Measurements from ENCODE around the gene COMMD9.

Gene COMMD9

GRCh38 chr11:36295926-36296325 is 6.7 kb upstream of the COMMD9 start, which contains the start of gene PRR5L:
Gene PRR5L, plus strand, starts transcription at chr11:36296288. Its CDS starts 104,834 bp downstream, at chr11:36401122.
- DNase-seq, result no peak

GRCh38 chr11:36292311-36292722 is 3.1 kb upstream of the COMMD9 start:
- peak; percentile 35 for DNase-seq

DNA sequence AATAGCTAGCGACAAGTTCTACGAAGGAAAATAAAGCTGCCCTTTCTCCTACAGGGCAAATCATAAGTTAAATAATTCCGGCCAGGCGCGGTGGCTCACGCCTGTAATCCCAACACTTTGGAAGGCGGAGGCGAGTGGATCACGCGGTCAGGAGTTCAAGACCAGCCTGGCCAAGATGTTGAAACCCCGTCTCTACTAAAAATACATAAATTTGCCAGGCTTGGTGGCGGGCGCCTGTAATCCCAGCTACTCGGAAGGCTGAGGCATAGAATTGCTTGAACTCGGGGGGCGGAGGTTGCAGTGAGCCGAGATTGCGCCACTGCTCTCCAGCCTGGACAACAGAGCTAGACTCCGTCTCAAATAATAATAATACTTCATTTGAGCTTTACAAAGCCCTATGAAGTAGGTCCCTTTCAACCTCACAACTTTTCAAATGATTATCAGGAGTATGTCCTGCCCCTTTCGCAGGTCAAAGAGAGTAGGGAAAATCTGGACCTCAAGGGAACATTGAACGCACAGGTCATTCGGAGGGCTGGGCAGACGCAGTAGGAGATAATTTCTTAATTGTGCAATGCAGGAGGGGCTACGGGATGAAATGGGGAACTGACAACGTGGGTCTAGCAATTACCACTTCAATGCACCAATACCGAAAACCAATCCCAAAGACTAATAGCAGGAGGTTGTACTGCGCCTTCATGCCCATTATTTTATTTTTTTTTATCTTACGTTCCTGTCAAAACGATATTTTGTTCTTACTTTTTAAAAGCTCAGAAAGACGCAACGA is 590 bp downstream of the COMMD9 start:
- no peak for DNase-seq

GRCh38 chr11:36282926-36283325 is 6.3 kb downstream of the COMMD9 start:
- no peak for DNase-seq

DNA sequence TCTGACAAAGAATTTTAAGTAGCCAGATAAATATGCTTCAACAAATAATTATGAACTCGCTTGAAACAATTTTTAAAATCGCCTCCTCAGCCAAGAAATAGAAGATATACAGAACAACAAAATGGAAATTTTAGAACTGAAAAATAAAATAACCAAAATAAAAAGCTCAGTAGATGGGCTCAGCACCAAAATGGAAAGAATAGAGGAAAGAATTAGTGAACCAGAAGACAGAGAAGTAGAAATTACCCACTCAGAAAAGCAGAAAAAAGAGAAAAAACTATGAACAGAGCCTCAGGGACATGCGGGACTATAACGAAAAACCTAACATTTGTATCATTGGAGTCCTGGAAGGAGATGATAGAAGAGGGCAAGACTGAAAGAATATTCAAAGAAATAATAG is 7.4 kb downstream of the COMMD9 start:
- DNase-seq, result no peak

- no peak for DNase-seq
Observed at GRCh38 chr11:36280531-36280930, 8.7 kb downstream of the COMMD9 start.

DNA sequence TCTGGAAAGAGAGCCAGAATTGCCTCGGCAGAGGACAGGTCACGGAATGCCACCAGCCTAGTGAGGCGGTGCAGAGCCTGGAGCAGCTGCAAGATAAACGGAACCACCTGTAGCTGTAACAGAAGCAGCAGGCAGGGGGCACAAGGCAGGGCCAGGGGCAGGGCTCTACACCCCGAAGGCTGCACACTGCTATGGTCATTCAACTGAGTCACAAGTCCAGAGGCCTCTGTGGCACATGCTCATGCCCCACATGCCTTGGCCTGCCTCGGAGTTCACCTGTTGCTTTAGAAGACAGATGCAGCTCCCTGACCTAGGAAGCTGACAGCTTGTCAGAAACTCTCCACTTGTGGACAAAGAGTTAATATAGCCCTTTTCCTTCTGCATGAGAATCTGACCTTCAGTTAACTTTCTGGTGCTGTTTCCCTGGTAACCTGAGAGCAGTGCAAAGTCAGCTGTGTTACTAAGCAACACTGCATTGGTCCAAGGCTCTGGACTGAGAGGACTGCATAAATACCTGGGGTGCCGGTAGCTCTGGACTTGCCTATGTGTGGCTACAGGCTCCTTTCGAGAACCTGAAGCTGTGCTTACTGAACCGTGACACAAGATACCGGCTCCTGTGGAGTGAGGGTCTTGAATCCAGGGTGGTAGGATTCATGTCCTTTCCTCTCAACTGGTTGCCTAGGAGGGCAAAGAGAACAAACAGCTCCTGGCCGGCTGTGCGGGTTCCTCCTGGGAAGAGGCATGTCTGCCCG is 10.5 kb downstream of the COMMD9 start:
- no peak for DNase-seq

- no peak for DNase-seq
Observed at GRCh38 chr11:36274414-36274813, 14.8 kb downstream of the COMMD9 start.

DNA sequence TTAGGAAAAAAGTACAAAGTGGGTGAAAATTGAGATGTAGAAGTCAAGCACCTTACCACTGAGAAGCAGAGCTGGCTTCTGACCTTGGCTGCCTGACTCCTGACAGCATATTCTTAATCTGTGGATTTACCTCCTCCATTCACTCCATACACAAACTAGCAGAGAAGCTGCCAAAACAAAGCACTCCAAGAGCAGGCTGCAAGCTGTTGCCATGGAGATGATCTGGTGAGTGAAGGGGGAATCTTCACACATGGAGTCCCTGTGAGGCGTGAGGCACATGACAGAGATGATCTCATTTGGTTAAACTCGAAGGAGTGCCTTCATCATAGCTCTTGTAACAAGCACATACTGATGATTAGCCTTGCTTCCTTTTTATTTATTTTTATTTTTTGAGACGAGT is 16.1 kb downstream of the COMMD9 start:
- DNase-seq, result peak; percentile 91

GRCh38 chr11:36271794-36272407 is 17.3 kb downstream of the COMMD9 start:
- DNase-seq, result no peak

DNA sequence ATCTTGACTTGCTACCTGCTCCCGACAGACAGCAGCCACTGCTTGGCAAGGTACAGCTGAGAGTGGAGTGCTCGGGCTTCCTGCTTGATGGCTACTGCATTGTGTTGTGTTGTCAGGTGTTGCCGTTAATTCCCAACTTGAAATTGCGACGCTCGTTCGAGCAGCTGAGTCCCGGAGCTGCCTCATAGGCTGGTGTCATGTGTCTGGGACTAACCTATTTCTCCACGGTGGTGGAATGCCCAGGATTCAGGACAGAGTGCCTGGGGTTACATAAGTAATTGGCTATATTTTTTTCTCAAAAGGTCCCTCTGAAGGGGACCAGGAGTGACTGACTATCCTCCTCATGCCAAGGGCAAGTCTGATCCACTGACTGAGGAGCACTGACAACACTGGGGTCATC is 18.5 kb downstream of the COMMD9 start:
- DNase-seq, result no peak

GRCh38 chr11:36268337-36268985 is 20.8 kb downstream of the COMMD9 start:
- no peak for DNase-seq

DNA sequence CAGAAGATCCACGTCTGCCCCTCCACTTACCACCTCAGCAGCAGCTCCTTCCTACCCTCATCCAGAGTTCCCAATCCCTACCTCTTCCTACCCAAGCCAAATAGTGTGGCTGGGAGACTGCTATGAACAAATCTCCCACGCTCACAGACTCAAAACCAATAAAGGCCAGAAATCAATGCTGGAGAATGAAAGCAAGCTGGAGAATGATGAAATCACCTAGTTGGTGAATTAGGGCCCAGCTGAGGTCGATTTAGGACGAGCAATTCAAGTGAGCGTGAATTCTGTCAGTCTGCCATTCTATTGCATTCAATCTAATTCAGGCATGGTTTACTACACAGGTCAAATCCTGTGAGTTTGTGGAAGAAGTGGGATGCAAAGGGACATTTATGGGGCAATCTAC is 22.5 kb downstream of the COMMD9 start:
- DNase-seq, result no peak

GRCh38 chr11:36265793-36266628 is 23.2 kb downstream of the COMMD9 start:
- peak; percentile 56 for DNase-seq

DNA sequence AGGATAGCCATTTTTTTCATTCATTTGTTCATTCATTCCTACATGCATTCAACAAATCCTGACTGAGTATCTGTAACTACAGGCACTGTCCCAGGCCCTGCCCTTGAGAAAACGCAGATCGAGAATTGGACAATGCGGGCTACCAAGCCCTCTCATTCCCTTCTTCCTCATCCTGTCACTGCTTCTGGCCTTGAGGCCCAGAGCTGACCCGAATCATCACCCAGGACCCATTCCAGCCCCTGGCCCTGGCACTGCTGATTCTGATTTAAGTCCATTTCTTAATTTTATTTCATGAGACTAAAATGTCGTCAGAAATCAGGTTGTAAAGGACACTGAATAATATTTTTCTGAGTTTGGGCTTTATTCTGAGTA is 24.3 kb downstream of the COMMD9 start:
- no peak for DNase-seq

DNA sequence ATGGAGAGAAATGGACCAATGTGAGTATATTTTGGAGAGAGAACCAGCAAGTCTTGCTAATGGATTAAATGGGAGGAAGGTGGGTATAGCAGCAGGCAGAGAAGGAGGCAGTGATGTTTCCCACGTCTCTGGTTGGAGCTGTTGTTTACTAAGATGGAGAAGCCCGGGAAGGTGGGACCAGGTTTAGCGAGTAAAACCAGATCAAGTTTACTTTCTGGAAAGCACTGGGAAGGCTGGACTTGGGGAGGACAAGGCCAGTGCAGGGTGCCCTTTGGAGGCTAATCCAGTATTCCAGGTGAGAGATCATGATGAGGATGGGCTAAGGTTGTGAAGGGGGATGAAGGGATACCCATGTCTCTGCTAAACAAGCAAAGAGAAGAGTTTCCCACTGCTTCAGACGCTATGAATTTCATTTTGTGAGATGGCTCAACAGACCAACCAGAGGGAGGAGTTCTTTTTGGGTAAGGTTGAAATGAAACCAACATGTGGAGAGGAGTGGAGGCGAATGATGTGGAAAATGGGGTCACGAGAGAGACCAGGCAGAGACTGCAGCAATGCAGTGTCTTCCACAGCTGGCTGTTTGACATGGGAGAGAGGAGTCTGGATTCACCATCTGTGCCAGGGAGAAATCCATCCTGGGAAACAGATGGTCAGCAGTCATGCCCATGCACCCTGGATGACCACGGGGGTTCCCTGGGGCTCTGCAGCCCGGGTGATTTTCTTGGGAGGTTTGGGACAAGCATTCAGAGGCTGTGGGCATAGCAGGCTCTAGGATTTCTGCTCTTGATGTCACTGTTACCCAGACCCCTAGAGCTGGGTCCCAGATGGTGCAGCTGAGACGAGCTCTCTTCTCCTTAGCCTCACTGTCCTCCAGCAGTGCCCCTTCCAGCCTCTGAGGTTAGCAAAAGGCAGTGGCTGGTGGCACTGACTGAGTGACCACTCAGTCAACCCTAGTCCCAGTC is 24.9 kb downstream of the COMMD9 start:
- no peak for DNase-seq

DNA sequence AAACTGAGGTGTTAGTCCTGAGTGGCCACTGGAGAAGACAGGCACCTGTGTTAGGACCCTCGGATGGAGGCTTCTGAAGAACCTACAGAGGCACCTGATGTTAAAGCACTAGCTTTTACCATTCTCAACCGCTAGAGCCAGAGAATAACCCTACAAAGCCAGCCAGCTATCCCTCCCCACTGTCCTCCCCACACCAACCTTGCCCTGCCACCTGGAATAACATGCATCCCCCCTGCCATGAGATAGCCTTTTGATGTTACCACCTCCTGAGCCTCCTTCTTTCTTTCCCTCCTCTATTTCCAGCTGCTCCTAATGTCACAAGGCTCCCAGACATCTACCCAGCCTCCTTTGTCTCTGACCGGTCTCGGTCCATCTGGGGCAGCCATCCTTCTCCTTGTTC is 28.1 kb downstream of the COMMD9 start:
- DNase-seq, result no peak

DNA sequence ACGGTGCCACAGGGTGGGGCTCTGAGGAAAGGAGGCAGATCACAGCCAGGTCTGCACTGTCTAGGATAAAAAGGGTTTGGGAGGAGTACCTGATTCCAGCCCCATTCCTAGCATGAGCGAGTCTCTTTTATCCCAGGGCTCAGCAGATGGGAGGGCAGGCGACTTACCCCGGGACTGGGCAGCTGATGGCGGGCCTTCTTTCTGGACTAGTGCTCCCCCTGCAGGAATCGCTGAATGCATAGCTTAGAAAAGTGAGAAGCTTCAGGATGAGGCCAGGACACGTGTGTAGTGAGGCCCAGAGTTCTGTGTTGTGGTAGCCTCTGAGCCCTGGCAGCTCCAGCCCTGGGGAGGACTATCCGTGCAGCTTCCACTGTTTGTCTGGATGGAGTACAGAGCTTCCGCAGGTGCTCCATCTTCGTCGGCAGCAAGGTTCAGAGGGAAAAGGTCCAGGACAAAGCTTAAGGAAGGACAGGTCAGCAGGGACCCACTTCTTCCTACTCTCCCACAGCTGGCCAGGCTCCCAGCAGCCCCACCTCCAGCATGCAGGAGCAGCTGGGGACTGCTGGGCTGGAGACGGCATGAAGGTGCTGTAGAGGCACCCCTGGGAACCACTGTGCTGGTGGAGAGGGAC is 30.4 kb downstream of the COMMD9 start:
- DNase-seq, result peak; percentile 12

- DNase-seq, result no peak
Observed at GRCh38 chr11:36257351-36257750, 31.9 kb downstream of the COMMD9 start.

GRCh38 chr11:36254713-36255112 is 34.5 kb downstream of the COMMD9 start:
- DNase-seq, result no peak

DNA sequence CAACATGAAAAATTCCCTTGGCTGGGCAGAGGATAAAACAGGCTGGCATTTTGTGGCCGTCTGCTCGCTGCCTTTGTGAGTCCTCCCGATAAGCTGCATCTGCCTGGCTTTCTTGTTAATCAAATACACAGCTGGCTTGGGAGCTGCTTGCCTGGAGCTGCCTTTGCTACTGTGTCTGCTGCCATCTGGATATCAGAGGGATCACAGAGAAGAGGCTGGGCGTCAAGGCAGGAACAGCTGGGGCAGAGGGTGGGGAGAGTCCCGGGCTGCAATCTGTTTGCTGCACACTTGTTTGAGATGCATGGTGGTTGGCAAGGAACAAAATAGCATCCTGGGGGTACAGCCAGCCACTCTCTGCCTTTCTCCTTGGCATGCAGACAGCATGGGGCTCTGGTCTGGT is 36.0 kb downstream of the COMMD9 start:
- DNase-seq, result no peak
